Femur (tissue), 1 donor: Measurements from ENCODE around the gene RMI1.
A peak's percentile ranks its signal among the peaks of the same experiment; 100 is the strongest.
"Not testable (repeated sequence)": the region's sequence is repeated elsewhere in the genome, so short reads cannot be mapped to it uniquely, and the experiment has no call there.

Source experiments
- DNase-seq: peaks from one replicate; pipeline ENCODE4 v3.0.0-alpha.2; 2017

The RMI1 gene

DNA sequence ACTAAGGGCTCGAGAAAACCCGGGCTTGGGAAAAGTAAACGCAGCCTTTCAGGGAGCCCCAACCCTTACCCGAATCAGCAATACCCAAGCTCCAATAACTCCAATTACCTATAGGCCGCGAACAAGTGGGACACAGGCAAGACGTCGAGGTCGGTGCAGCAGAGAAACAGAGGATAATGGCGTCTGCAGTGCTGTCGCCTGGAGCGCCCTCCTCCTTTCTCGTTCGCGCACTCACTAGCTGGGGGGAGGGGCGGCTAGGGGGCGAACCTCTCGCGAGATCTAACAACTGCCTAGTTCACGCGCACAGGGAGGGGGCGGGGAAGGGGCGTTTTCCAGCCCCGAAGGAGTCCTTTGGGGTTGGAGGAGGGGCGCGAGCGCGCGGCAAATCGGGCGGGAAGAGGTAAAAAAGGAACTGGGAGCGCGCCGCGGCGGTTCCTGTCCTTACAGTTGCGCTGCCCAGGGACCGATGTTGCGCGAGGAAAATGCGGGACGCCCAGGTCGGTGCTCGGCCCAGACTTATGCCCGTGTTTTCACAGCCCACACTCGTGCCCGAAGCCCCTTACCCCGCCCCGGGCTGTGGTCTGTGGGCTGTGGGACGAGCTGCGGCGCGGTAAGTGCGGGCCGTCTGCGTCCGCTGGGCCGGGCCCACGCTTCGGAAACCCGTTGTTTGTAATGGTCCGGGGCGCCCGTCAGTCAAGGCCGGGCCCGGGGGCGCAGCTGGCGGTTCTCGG is at the start of gene RMI1:
Gene RMI1 (plus strand): TSS at position 411 of the 731 bp plus-strand sequence. CDS start 20,182 bp downstream, outside the sequence.
- DNase-seq: peak; percentile 99

DNA sequence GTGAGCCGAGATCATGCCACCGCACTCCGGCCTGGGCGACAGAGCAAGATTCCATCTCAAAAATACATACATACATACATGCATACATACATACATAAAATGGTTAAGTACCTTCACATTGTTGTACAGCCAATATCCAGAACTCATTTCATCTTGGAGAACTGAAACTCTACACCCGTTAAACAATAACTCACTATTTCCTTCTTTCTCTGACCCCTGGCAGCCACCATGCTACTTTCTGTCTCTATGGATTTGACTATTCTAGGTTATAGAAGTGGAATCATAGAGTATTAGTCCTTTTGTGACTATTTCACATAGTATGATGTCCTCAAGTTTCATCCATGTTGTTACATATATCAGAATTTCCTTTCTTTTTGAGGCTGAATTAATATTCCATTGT is 49.7 kb upstream of the RMI1 start:
- no peak for DNase-seq

DNA sequence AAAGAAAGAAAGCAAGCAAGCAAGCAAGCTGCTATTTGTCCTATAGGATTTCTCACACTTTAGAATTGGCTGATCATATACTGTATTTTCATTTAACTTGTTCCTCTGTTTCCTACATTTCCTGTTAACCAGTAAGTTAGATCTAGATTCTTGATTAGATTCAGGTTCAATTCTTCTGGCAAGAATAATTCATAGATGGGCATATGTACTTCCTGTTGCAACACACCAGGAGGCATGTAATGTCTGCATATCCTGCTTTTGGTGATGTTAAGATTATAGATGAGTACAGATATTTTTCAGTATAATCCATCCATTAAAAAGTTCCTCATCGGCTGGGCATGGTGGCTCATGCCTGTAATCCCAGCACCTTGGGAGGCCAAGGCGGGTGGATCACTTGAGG is 48.6 kb upstream of the RMI1 start:
- no peak for DNase-seq

DNA sequence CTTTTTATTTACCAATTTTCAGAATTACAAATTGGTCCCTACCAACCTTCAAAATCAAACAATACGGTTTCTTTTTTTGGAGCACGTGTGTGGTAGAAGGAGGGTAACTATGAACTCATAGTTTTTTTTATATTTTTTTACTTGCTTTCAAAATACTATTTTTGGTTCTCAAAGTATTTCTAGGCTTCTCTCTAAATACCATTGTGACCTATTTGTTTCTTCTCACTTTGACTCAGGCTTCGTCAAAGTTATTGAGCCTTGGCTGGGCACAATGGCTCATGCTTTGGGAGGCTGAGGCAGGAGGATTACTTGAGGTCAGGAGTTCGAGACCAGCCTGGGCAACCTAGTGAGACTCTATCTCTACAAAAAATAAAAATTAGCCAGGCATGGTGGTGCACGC is 47.8 kb upstream of the RMI1 start:
- DNase-seq: no peak

DNA sequence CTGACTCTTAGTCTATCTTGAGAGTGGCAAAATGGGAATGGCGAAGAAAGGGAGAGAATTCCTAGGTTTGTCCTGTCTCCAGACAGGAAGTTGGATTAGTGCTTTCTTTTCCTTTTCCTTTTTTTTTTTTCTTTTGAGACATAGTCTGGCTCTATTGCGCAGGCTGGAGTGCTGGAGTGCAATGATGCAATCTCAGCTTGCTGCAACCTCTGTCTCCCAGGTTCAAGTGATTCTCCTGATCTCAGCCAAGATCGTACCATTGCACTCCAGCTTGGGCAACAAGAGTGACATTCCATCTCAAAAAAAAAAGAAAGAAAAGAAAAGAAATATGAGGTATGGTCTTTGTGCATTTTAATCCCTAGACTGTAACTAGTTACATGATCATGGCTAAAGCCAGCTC is 46.8 kb upstream of the RMI1 start:
- no peak for DNase-seq

DNA sequence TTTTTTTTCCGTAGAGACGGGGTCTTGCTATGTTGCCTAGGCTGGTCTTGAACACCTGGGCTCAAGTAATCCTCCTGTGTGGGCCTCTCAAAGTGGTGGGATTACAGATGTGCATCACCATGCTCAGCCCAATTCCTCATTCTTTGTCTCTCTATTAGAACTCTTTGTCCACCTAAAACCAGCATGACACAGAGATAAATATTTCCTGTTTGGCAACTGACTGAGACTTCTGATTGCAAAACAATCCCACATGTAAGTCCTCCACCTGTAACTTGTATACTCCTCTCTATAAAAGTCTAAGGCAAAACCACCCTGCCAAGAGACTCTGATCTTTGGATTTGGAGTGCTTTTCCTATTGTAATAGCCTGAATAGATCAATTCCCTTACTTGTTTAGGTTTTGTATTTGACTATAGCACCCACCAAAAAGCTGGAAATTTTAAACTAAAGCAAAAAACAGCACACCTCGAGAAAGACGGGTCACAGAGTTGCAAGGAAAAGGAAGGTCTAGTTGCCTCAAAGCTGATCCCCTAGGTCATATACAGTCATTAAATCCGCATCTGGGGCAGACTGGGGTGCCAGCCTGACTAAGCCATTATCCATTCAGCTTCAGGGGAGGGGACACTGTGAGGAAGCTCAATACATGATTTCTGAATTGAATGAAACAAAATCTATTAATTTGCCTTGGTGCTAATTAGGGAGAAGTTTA is 45.9 kb upstream of the RMI1 start:
- no peak for DNase-seq

DNA sequence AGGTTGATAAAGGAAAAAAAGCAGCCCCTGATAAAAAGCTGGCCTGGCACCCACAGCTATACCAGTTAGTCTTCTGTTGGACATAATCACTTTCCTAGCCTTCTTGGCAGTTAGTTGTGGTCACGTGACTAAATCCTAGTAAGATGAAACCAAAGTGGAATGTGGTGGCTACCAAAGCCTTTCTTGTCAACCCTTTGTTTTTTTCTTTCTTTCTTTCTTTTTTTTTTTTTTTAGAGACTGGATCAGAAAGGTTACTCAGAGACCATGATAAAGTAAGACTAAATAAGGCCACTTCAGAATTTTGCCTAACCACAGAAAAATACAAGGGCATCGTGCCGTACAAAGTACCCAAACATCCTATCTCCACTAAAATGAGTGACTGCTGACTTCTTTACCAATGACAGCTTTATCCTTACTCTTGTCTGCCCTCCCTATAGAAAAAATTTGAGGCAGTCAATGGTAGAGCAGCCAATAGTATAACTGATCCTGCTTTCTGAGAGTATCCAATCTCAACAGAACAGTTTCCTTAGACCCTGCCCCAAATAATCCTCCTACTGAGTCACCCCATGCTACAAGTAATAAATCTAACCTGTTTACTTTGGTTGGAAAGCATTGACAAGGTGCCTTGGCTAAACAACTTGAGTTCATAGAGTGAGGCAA is 45.2 kb upstream of the RMI1 start:
- DNase-seq: no peak

DNA sequence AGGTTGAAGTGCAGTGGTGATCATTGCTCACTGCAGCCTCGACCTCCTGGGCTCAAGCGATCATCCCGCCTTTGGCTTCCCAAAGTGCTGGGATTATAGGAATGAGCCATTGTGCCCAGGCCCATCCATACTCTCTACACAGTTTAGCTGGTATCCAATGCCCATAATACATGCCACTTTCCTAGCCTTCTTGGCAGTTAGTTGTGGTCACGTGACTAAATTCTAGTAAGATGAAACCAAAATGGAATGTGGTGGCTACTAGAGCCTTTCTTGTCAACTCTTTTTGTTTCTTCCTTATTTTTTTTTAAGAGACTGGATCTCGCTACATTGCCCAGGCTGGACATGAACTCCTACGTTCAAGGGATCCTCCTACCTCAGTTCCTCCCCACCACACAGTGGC is 44.1 kb upstream of the RMI1 start:
- DNase-seq: no peak

DNA sequence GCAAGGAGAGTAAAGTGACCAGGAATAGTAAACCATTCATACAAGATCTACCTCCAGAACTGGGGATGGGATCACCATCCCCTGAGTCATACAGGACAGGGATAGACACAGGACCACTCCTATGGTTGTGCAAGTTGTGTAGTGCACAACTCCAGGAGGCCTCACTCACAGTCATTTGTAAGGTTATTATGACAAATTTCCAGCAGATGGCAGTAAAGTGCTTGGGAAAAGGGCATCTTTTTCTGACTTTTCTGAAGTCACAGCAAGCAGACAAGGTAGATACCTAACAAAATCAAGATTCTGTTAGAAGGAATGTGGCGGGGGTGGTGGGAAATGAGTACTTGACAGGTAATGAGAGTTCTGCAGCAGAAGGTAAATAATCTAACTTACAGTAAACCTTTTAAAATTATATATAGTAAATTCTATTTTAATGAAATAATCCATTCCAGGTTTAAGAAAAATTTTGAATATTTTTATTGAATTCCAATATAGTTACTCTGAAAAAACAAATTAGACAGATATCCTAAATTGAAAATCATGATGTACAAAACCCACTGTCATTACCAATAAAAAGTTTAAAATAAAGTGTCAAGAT is 42.6 kb upstream of the RMI1 start:
- DNase-seq: no peak

DNA sequence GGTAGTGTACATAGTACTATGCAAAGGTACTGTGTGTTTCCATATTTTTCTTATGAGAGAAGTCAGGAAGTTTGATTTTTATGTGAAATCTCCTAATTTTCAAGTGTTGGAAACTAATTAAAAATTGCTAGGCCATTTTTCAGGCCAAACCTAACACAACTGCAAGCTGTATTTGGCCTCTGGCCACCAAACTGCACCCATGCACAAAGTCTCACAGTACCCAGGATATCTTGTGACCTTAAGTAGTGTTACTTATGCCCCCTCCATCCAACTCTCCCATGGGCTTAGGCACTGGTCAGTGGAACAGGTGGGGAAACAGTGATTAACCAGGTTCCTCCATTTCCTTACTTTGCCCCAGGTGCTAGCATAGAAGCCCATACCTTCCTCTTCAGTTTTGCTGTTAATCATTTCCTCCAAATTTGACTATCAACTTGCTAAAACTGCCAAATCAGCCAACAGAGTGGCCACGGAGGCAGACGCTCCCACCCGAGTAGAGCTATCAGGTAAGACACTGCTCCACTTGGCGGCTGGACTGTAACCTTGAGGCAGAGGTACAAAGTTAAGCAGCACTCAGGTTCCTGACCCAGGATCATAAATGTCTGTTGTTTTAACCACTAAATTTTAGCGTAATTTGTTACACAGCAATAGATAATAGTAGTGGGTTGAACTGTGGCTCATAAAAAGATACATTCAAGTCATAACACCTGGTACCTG is 39.9 kb upstream of the RMI1 start:
- DNase-seq: no peak

DNA sequence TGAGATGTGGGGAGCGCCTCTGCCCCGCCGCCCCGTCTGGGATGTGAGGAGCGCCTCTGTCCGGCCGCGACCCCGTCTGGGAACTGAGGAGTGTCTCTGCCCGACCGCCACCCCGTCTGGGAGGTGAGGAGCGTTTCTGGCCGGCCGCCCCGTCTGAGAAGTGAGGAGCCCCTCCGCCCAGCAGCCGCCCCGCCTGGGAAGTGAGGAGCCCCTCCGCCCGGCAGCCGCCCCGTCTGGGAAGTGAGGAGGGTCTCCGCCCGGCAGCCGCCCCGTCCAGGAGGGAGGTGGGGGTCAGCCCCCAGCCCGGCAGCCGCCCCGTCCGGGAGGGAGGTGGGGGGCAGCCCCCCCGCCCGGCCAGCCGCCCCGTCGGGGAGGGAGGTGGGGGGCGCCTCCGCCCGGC is 32.5 kb upstream of the RMI1 start:
- not testable (repeated sequence) for DNase-seq

DNA sequence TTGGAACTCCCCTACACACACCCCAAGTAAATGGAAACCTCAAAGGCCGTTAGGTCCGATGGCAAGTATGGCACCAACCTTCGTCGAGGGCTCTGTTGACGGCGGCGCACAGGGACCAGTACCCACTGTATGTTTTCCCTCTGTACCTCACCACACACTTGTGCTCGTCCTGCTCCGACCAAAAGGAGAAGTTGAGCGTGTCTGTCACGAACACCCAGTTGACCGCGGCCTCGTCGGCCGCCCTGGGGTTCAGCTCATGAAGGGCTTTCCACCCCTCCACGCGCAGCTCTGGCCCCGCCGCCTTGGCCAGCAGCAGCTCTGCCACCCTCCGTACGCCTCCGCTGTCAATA is 24.5 kb upstream of the RMI1 start:
- DNase-seq: no peak

DNA sequence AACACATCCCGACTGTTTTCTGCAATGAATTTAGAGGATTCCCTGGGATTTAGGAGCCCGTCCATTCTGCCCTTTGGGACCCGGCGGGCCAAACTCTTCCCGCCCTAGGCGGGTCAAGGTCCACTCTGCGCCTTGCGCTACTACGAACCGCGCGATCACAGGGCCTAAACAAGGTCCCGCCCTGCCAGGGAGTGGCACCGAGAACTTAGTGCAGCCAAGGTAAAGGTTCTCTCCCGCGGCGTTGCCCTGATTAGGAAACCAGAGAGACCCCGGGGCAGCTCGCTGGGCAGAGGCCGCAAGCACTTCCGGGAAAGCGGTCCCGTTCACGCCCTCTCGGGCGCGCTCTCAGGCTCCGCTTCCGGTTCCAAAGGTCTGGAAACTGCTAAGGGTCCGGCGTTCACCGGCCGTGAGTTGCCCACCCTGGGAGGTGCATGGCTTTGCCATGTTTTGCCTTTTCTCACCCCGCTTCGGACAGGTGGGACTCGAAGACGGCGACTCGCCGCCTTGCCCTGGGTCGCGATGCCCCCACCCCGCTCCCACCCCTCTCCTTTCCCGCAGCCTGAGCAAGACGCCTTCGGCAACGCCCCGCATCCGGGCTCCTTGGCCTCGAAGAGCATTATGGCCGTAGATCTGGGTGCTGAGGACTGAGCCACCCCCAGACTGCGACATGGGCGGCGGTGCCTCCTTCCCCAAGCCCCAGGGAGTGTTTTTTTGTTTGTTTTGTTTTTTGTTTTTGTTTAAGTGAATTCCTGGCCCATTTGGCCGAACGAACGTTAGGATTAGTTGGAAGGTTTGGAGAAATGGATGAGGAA is 24.0 kb upstream of the RMI1 start:
- DNase-seq: peak; percentile 88

DNA sequence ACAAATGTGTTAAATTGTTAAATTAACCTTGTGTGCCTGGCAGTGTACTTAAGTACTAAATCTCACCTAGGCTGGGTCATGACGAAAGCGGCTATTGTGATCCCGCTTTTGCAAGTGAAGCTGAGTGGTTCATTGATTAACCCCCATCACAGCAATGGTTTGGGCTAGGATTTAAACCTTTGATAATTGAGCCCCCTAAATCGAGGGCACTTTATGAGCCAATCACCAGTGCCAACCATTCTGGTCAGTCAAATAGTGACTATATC is 23.4 kb upstream of the RMI1 start:
- no peak for DNase-seq

DNA sequence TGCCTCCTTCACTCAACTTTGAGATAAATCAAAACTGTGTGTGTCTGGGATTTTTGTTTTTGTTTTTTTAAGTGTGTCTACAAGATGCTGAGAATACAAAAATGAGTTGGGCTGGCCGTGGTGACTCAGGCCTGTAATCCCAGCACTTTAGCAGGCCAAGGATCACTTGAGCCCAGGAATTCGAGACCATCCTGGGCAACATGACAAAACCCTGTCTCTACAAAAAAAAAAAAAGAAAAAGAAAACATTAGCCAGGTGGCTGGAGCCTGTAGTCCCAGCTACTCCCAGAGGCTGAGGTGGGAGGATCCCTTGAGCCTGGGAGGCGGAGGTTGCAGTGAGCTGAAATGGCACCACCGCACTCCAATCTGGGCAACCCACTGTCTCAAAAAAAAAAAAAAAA is 21.5 kb upstream of the RMI1 start:
- no peak for DNase-seq

DNA sequence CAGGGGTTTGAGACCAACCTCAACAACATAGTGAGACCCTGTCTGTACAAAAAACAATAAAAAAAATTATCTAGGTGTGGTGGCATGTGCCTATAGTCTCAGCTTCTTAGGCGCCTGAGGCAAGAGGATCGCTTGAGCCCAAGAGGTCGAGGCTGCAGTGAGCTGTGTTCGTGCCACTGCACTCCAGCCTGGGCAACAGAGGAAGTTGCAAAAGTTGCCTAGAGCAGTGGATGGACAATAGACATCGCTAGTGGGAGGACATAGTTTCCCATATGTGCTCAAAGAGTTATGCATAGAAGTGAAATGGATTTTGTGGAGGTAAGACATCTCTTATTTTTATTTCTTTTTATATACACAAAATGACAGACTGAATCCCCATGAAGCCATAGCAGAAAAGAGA is 19.6 kb upstream of the RMI1 start:
- no peak for DNase-seq

DNA sequence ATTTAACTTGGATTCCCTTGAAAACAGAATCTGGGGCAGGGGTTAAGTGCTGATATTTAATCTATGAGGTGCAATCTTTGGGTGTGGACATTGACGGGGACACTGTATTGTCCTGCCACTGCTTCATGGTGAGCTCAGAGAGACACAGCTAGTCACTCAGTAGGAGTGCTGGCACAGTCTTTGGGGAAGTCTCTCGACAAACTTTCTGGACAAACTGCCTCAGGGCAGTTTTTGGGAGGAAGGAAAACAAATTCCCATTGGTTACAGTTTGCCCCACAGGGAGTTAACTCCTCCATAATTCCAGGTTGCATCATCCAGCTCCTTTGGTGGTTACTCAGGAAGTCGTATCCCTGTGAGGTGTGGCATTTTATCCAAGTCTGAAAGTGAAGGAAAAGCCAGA is 18.4 kb upstream of the RMI1 start:
- DNase-seq: no peak

DNA sequence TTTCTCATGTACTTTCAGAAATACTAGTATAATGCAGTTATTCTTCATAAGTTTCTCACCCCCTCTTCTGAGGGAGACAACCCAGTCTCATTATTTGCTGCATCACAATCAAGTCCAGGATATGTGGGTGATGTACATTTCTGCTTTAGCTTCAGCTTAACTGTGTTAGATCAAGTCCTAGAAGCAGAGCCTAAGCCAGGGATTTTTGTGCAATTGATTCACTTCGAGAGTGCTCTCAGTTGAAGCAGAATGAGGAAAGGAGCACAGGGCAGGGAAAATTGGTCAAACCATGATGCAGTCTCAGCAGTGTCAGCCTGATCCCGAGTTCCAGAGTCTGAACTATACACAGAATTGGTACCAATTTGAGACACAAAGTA is 15.6 kb upstream of the RMI1 start:
- no peak for DNase-seq

DNA sequence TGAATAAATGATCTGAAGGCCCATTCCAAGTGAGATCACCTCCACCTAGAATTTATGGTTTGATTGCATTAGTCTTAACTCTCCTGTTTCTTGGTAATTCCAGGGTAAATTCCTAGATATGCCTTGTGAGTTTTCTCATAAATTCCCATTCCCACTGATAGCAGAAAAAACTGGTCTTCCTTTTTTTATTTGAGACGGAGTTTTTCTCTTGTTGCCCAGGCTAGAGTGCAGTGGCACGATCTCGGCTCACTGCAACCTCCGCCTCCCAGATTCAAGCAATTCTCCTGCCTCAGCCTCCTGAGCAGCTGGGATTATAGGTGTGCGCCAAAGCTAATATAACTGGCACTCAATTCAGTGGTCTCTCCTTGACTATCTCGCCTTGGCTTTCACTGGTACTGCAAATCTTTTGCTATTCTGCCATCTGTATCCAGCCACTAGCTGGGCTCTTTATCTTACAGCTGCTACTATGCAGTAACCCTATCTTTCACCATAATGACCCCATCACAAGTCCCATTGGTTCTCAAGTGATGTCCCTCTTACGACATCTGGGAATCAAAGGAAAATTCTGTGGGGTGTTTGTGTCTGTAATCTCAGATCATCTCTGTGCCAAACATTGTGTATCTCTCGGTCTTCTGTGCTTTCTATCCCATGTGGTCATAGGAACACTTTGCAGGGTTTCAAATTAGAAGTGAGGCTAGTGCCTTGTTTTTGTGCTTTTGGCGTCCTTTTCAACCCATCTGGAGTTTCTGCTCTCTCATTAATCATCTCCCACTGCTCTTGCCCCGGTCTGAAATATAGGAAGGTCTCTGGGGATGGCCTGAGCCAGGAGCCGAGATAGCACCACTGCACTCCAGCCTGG is 15.0 kb upstream of the RMI1 start:
- DNase-seq: no peak

DNA sequence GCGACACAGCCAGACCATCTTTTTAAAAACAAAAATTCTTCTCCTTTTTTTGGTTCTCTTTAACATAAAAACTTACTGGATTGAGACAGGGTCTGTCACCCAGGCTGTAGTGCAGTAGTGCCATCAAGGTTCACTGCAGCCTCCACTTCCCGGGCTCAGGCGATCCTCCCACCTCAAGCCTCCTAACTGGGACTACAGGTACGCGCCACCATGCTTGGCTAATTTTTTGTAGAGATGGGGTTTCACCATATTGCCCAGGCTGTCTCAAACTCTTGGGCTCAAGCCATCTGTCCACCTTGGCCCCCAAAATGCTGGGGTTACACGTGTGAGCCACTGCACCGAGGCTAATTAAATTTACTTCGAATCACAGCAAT is 14.4 kb upstream of the RMI1 start:
- DNase-seq: no peak

DNA sequence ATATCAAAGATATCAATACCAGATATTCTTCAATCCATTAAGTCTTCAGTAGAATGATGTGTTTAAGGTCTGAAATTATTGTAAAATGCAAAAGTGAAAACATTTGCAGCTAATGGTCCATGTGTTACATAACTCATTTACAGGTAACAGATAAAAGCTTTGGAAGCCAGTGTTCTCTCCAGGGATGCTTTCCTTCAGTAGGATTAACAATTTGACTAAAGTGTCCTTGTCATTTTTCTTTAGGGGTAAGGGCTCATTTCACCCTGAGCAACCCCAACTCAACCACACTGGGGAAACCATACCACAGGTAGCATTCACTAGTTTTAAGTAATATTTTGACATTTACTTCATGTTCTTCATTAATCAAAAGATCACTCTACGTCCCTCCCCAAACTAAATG is 13.5 kb upstream of the RMI1 start:
- no peak for DNase-seq

DNA sequence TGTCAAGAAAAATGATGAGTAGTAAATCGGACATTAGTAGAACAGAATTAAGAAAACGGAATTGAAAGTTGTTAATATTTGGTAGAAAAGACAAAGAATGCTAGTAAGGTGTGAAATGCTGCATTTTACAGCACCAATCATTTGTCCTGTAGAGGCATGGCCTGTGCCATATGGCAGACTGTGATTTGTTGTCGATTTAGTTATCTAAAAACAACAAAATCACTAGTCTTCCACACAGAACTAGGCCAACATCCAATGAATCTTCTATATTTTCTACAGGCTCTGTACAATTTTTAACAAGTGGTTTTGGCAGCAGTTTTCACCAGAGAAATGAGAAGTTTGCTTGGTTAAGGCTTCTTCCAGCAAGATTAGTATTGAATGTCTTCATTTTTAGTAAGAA is 11.0 kb upstream of the RMI1 start:
- DNase-seq: no peak
